Left kidney (tissue), 2 donors: ENCODE data around the gene EPHA4. TPM values are rescaled to one million over a fixed set of nuclear protein-coding genes. Genes with fewer than 3 reads are reported as not detected.

Experiments
- DNase-seq: peaks from one replicate; pipeline ENCODE4 v3.0.0-alpha.2; 2013
- polyA plus RNA-seq: library from polyadenylated mRNA; unstranded; fragments of 120-200 nt; gene quantifications from one replicate; pipeline ENCODE4 v1.2.1, GENCODE V29; 2013; ENCODE audit not compliant: insufficient read length

EPHA4 gene
- polyA plus RNA-seq, 1 donor: 65.1 TPM

DNA sequence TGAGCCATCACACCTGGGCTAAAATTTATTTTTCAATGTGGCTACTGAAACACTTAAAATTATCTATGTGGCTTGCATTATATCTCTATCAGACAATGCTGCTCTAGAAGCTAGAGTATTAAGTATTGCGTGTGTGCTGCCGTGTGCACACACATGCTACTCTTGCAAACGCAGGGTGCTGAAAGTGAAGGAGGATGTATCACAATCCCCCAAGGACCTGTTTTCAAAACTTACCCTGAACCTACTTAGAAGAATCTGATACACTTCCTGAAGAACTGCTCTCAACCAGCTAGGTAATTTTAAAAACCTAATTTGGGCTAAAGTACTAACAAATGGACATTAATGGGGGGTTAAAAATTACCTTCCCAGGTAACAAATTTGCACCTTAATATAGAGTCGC, 66.5 kb downstream of the EPHA4 start:
- DNase-seq: no peak

DNA sequence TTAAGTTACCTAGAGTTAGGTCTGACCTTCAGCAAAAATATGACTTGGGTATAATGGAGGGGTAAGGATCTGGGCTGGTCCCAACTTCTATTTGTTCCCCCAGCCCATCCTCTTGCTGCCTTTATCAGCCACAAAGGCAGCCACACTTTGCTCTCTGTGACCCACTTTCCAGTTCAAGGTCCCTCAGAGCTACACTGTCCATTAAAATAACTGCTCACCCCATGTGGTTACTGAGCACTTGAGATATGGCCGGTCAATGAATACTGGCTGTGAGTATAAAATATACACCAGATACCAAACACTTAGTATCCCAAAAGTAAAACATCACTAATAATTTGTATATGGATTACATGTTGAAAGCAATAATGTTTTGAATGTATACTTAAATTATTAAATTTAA, 67.2 kb downstream of the EPHA4 start:
- no peak for DNase-seq

DNA sequence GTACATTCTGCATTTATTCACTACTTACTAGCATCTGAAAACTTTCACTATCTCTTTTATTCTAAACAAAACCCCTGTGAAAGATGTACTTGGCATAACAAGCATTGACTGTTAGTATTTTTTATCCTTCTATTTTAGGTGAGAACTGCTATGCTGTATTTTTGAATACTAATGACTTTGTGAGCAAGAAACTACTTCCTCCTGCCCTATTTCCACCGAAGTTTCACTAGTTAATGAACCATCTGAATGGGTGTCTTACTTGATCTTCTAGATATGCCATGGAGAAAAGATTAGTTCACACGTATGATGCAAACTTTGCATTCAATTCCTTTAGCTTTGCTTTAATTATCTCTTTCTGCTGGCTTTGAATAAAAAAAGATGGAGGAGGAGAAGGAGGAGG, 68.1 kb downstream of the EPHA4 start:
- no peak for DNase-seq

DNA sequence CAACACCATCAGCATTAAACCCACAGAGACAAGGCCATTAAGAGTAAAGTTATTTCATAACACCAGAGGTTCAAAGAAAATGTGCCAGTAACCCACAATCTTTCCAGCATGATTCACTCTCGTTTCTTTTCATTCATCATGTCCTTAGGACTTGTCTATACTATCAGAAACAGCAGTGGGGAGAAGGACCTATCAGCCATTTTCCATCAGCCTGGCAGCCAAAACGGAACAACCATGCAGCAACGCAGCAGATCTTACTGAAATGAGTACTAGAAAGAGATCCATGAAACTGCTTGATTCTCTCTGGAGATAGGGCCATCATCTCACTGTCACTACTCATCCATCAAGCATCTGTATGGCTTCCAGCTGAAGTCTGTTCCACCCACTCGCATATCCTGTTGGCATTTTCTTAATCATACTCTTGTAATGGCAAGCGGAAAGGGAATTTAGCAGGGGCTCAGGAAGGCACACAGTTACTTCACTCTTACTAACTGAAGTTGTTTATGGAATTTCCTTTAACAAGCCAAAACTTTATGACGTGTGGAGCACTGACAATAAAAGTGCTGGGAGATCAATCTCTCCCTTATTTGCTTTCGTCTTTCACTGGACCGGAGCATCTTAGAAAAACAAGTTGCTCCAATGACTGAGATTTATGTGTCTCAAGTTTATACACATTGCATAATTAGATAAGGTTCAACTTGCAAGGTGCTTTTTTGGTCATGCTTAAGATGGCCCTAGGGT, 69.7 kb downstream of the EPHA4 start:
- peak; percentile 53 for DNase-seq

DNA sequence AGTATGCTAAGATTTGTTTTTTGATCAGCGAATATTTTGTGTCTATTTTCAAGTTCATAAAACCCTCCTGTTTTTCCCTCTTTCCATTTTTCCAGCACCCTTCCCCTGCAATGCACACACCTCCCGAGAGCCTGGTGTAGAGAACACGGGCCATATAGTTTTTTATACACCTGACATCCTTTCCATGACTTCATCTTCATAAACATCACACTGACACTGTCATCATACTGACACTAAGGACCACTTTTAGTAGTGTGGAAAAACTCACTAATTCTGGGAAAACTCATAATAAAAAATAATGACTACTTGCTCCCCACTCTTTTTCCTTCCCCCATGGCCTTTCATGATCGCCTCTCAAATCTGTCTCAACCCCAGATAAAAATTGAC, 70.2 kb downstream of the EPHA4 start:
- DNase-seq: no peak

DNA sequence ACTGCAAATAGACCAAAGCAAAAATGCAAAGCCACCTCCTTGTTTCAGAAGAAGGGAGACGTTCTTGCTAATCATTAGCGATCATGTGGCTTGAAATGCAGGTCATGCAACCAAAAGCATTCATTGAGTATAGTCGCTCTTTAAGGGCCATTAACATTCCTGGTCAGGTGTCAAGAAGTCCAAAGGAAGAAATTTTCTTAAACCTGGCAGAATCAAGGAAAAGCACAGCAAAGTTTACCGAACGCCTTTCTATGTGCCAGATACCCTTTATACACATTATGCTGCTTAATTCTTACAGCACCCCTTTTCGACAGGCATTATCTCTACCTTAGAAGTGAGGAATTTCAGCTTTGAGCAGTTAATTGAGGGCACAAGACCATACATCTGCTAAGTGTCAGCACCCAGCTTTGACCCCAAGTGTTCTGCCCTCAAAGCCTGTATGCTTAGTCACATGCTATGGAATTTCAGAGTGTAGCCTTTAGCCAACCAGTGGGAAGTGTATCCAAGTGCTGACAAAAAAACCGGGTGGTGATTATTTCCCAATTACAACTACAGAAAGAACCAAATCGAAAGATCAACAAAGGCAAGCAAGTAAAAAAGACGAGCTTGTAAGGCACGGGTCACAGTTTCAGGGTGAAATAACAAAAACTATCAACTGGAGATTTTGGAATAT, 70.8 kb downstream of the EPHA4 start:
- DNase-seq: no peak

DNA sequence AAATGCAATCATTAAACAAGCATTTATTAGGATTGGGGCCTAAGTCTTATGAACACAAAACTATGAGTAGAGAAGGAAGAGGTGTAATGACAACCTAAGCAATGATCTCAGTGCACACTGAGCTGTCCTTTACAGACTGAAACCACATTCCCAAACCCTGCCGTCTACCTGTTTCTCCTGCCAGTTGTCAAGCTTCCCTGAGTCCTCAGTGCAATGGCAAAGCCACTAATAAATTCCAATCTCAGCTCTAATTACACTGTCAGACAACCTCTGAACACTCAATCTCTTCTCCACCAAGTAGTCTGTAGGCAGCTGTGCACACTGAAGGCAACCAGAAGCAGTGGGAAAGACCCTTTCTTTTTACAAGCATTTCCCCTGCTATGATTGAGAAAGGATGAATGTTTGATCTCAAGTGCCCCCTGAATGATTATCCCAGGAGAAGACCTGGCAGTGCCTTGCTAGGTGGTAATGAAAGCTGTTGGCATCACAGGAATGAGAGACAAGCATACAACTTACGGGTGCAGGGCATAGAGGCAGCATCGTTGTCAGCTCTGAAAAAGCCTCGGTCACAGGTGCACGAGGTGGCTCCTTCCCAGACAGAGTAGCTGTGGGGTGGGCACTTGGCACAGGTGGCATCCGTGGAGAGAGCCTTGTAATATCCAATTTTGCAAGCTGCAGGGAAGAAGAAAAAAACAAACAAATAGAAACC, 71.4 kb downstream of the EPHA4 start:
- DNase-seq: no peak

DNA sequence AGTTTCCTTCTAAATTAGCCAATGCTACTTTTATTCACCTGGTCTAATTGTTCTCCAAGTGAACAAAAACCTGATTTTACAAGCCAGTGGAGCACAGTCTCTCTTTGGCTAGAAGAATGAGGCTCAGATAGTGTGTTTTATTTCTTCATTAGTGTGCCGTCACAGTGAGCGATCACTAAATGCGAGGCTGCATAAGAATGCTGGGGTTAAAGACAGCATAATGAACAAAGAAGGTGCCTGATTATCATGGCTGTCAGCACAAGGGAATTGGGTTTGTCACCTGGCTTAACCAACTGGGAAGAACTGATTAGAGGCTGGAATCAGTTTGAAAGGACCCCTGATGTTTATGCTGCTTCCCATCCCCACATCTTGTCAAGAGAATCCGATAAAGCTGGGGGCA, 76.4 kb downstream of the EPHA4 start:
- DNase-seq: no peak

DNA sequence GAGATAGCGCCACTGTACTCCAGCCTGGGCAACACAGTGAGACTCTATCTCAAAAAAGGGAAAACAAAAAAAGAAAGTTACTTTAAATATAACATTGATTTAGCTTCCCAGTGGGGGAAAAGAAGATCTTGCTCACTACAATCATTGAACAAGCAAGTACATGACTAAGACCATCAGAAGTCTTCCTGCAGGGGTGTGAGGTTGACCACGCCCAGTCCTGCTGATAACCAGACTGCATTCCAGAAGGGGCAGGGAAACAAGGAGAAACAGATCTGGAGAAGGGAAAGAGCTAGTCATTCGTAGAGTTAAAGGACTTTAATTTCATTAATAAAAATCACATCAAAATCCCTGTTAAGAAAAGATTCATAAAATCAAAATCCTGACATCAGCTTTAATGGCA, 77.5 kb downstream of the EPHA4 start:
- no peak for DNase-seq

DNA sequence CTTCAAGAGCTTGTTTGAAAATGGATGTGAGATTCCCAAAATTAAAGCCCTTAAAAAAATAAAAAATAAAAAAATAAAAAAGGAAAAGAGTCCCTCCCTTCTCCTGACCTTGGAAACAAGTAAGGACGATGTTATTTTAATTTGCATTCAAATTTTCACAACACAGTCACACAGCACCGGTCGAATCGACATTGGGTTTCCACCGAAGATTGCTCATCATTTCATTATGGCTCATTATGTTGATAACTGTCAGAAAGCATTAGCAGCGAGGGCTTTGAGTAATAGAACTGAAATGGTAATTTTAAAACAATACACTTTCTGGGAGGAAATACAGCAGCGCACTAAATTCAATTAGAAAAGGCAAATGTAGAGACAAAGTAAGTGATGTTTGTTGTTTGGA, 78.7 kb downstream of the EPHA4 start:
- no peak for DNase-seq

DNA sequence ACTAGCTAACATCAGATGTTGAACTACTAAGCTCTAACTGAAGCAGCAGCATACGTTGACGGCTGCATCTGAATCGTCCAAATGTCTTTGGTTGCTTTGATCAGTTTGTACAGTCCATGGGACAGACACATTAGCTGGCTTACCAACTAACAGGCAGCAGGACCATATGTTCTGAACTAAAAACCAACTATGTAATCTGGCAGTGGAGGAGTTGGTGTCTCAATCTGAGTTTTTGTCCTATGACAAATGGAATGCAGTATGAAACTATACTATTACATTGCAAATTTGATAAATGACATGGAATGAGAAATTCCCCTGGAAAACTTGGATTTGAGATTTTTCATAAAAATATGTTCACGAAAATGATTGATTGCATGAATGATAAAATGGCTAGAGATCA, 79.5 kb downstream of the EPHA4 start:
- DNase-seq: no peak

DNA sequence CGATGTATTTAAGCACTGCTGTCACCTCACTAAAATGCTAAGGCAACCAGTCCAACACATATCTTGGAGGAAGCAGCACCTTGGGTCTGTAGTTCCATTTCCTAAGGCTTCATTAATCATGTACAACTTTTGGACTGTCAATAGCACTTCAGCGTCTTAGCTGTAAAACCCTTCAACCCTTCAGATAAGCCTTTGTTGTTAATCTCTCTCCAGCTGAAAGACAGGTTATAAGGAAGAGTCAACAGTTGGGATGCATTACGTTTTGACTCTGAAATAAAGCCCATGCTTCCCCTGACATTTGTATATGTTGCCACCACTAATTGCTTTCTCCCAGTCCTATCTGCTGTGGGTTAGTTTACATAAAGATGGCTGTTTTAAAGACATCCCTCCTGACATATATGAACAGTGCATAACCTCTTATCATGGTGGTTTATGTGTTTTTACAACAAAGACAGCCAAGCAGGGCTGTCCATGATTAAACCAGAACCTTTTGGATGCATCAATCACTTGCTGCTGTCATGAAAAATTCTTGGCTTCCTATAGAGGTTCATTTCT, 81.5 kb downstream of the EPHA4 start:
- DNase-seq: no peak

DNA sequence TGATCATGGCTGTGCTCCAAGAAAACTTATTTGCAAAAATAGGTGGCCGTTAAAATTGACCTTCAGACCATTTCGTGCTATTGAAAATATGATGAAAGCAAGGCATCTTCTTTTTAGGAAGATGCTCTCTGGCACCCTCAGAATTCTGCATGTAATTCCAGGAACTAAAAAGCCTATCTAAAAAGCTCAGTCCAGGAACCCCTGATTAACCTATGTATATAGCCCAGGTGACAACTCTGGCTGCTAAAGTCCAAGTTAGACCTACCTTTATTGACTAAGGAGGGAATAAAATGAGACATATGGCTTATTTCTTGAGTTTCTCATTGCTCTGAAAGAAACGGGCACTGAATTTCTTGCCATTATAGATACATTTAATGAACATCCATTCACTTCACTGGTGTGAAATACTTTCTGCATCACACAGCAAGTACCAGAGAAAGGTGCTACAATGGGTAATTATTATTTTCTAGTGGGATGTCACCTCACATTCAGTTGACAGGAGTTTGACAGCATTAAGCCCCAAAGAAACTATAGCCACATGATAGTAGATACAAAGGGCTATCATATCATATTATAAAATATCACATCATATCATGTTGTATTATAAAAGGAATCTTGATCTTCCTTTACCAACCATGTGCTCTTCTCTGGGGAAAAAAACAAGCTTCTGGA, 83.8 kb downstream of the EPHA4 start:
- no peak for DNase-seq

DNA sequence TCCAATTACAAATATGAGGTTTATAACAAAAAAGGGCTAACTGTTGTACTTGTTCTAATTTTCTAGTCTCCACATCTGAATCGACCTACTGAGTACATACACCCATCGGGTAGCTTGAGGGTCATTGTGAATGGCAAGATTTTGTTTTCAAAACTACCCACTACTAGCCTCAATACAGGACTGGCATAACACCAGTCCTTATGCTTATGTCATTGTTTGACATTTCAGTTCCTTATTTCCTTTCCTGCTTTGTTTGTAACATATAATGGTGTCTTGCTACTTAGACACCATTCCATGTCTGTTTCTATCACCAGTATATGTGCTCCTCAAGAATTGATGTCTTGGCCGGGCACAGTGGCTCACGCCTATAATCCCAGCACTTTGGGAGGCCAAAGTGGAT, 86.0 kb downstream of the EPHA4 start:
- no peak for DNase-seq

DNA sequence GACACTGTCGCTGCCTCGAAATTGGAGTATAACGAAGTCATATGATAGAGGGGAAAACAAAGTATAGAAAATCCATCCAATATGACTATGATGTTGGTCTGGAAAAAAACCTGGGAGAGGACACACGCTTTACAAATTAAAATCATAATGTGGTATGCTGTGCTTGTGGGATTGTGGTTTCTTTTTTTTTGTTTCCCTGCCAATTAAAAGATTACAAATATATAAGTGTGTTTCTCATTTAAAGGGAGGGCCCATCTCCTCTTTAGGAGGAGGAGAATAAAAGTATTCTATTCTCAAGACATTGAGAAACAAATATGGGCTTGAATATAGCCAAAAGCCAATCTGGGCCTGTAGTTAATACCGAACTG, 86.6 kb downstream of the EPHA4 start:
- no peak for DNase-seq

DNA sequence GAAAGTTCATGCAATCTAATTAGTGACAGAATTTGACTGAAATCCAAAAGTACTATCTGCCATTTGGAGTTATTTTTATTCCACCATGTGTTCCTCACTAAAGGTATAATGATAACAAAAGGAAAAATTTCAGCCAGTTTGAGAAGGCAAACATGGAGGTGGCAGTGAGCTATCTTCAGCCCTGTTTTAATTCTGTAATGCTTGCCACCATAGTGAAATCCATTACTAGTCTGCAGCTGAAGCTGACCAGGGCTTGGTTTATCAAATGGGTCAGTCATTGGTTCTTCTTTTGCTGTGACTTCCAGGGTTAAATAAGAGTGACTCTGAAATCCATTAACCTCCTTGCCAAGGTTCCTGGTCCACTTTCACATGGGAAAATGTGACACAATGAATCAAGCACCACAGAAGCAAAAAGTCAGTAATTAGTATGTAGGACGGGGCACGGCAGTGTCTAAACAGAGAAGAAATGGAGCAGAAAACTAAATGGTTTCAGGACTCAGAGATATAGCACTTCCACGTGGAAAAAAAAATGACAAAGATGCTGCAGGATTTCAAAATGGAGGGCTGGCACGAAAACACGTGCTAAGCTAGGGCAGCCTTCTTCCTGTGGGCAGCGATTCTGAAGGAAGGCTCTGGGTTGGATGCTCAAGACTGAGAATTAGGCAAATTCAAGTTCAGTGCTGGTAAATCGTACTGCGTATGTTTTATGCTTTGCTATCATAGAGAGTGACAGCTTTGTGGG, 87.2 kb downstream of the EPHA4 start:
- no peak for DNase-seq

DNA sequence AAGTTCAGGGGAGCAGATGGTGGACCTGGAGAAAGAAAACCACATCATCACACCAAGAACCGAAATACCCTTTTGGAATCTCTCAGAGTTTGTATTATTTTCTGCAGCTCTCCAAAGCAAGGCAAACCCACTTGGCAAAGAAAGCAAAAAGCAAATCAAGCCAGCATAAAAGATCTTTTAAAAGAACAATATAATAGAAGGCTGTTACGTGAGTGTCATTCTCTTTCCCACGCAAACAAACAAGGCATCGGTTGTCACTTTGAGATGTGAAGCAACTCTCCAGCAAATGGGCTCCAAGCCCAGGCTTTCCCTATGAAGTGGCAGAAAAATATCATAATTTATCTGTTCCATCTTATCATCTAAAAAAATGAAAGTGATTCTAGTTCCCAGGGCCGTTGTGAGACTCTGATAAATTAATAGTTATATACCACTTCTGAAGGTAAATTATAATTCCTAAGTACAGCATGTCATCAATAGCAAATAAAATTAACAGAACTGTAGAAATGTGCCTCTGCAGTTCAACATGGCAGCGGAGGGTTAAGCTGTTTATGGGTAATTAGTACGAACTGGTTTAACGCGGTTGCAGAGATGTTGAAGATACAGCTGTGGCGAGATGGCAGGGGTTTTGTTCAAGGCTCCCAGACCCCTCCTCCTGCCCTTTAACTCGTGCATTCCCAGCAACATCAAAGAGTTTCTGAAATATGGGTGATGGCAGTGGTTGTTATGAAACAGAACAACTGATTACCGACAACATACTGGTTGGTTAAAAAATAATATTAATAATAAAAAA, 89.2 kb downstream of the EPHA4 start:
- no peak for DNase-seq

DNA sequence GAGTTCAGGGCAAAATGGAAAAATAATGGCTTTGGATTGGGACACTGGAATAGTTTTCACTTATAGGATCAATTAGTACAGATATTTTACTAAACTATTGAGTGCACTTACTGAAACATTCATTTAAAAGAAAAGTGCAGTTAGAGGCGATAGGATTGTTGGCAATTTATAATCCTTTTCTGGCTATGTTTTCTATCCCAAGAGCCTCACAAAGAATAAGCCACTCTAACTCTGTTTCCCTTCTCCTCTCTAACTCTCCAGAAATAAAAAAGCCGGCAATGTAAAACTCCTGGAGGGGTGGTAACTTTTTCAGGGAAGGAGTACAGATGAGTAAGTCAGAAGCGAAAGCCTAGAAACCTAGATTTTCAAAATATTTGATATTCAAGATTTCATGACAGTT, 91.3 kb downstream of the EPHA4 start:
- no peak for DNase-seq

DNA sequence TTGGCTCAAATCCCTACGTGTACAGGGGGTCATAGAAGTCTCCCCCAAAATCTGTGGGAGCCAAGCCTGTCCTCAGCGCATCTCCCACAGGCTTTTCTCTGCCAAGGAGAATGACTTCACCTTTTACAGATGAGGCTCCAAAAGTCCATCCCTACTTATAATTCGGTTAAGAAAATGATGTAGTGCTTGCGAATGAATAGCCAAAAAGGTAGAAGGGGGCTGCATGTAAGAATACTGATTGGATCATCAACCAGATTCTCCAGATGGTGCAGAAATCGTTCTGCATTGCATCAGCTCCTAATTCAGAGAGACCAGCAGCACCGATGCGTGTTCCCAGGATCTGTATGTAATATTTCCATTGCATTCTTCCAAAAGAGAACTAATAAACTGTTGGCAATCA, 91.9 kb downstream of the EPHA4 start:
- no peak for DNase-seq

DNA sequence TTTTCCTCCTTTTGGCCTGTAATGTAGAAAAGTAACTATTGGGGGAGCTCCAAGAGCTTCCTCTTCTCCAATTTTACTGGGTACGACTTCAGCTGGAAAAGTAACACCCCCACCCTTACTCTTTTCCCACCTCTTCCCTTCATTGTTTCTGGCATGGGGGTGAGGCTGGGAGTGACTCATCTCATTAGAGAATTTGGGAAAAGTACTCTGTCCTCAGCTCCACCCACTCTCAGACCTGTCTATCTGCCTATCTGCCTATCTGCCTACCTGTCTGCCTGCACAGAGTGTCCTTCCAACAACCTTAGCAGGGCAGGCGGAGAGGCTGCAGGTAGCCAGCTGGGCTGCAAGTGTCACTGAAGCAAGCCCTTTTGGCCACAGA, 93.6 kb downstream of the EPHA4 start:
- DNase-seq: no peak
